Erythroblast (primary cell): ENCODE measurements around the gene OPCML.

Experiments used
- GATA1 ChIP-seq: IDR thresholded peaks from 2 replicates; pipeline ENCODE4 v1.6.1; 2011; ENCODE audit warnings: low read depth, mild to moderate bottlenecking, control low read depth, low read length, moderate library complexity
- POLR2A ChIP-seq: IDR thresholded peaks from 2 replicates; pipeline ENCODE4 v1.6.1; 2011; ENCODE audit warnings: mild to moderate bottlenecking, low read length

- TF ChIP-seq POLR2A = no peak
- TF ChIP-seq GATA1 = no peak
Measured at GRCh38 chr11:133388260-133388659, 144.0 kb downstream of the OPCML start.
